ENCODE data around the gene TACC2. TPM values are rescaled to one million over a fixed set of nuclear protein-coding genes. Genes with fewer than 3 reads are reported as not detected.

TACC2 gene
- total RNA-seq, 4 donors from 2014 or later: 95.9 to 122 (median 114) TPM

- 93 to 95% methylated on average over 9 of the region's 9 CpGs for WGBS, 2 donors
- H3K36me3 ChIP-seq: peaks cover 58 to 79% of the 10 kb centered on the region in 2 donors
- TF ChIP-seq POLR2A (IDR thresholded peaks at IDR 0.05) (no peak), CTCF (IDR thresholded peaks at IDR 0.05) (no peak)
- no peak for DNase-seq
- H3K27me3 ChIP-seq: no peaks in the 10 kb centered on the region
- H3K27ac ChIP-seq: no peak overlapping the region
- no peaks in the 10 kb centered on the region for H3K4me1 ChIP-seq
- H3K9me3 ChIP-seq: no peaks in the 10 kb centered on the region
- intact Hi-C loops (cut with DNase I): no loop called here
- no peak overlapping the region for H3K4me3 ChIP-seq (replicated peaks in 1 of 3)
These were observed 235.2 kb downstream of the TACC2 start for GRCh38 chr10:122224159-122224558.

DNA sequence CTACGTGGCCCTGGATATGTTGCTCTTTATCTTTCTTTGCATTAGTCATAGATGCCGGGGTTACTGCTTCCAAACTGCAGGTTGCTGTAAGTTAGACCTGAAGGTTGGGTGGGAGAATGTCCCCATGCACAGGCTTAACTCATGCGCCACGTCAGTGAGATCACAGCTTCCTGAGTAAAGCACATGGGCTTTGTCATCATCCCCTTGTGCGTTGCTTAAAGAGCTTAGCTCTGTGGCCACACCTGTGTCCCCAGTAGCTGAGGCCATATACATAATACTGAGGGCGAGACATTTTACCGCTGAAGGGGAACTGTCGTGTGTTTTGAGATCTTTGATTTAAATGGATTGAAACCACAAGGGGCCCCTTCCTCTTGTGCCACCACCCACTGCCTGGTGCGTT, 236.4 kb downstream of the TACC2 start:
- H3K36me3 ChIP-seq: peaks cover 62 to 78% of the 10 kb centered on the region in 2 donors
- H3K27me3 ChIP-seq: no peaks in the 10 kb centered on the region
- no peak for DNase-seq
- no peaks in the 10 kb centered on the region for H3K4me1 ChIP-seq
- 89 to 96% methylated on average over 9 of the region's 9 CpGs for WGBS, 2 donors
- no peaks in the 10 kb centered on the region for H3K9me3 ChIP-seq
- intact Hi-C loops (cut with DNase I): no loop called here
- TF ChIP-seq CTCF (IDR thresholded peaks at IDR 0.05) (no peak), POLR2A (IDR thresholded peaks at IDR 0.05) (no peak)
- H3K4me3 ChIP-seq (replicated peaks in 1 of 3): no peak overlapping the region
- no peak overlapping the region for H3K27ac ChIP-seq

GRCh38 chr10:122227754-122228153, 238.8 kb downstream of the TACC2 start:
- Histone ChIP-seq H3K36me3 (peaks cover 62 to 83% of the 10 kb centered on the region in 2 donors), H3K27ac (no peak overlapping the region), H3K4me3 (replicated peaks in 1 of 3) (no peak overlapping the region), H3K27me3 (no peaks in the 10 kb centered on the region), H3K9me3 (no peaks in the 10 kb centered on the region), H3K4me1 (no peaks in the 10 kb centered on the region)
- 81 to 92% methylated on average over 4 of the region's 4 CpGs for WGBS, 2 donors
- DNase-seq: no peak
- TF ChIP-seq POLR2A (IDR thresholded peaks at IDR 0.05): no peak
- TF ChIP-seq CTCF (IDR thresholded peaks at IDR 0.05): no peak
- intact Hi-C loops (cut with DNase I): no loop called here

GRCh38 chr10:122229666-122230065, 240.7 kb downstream of the TACC2 start:
- no peaks in the 10 kb centered on the region for H3K4me1 ChIP-seq
- H3K27me3 ChIP-seq: no peaks in the 10 kb centered on the region
- H3K36me3 ChIP-seq: peaks cover 56 to 72% of the 10 kb centered on the region in 2 donors
- H3K9me3 ChIP-seq: no peaks in the 10 kb centered on the region
- H3K4me3 ChIP-seq (replicated peaks in 1 of 3): no peak overlapping the region
- no peak for DNase-seq
- intact Hi-C loops (cut with DNase I): no loop called here
- no peak overlapping the region for H3K27ac ChIP-seq
- 82 to 86% methylated on average over 2 of the region's 2 CpGs for WGBS, 2 donors
- TF ChIP-seq POLR2A (IDR thresholded peaks at IDR 0.05) (no peak), CTCF (IDR thresholded peaks at IDR 0.05) (no peak)

DNA sequence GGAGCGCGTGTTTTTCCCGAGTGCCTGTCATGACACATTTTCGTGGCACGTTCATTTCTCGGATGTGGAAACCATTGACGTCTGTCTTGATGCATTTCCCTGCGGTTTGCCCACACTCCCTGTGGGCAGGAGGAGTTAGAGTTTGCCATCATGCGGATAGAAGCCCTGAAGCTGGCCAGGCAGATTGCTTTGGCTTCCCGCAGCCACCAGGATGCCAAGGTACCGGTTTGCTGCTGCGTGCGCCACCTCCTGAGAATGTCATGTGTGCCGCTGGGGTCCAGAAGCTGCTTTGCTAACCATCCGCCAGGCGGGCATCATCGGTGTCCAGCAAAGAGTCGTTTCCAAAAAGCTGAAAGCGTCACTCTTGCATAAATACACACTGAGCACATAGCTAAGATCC, 241.3 kb downstream of the TACC2 start:
- intact Hi-C loops (cut with DNase I): no loop called here
- H3K27me3 ChIP-seq: no peaks in the 10 kb centered on the region
- no peaks in the 10 kb centered on the region for H3K4me1 ChIP-seq
- TF ChIP-seq CTCF (IDR thresholded peaks at IDR 0.05) (no peak), POLR2A (IDR thresholded peaks at IDR 0.05) (no peak)
- DNase-seq: no peak
- H3K27ac ChIP-seq: no peak overlapping the region
- 94 to 98% methylated on average over 19 of the region's 19 CpGs for WGBS, 2 donors
- peaks cover 50 to 66% of the 10 kb centered on the region in 2 donors for H3K36me3 ChIP-seq
- H3K9me3 ChIP-seq: no peaks in the 10 kb centered on the region
- H3K4me3 ChIP-seq (replicated peaks in 1 of 3): no peak overlapping the region

Measured in thyroid gland (tissue), 4 donors.